H1 (cell line): ENCODE data around the gene ULK2. TPM values are rescaled to one million over a fixed set of nuclear protein-coding genes. Genes with fewer than 3 reads are reported as not detected.

ENCODE experiments used
- NRF1 ChIP-seq: IDR thresholded peaks from 2 replicates; pipeline ENCODE4 v1.6.1; 2011; ENCODE audit warnings: mild to moderate bottlenecking, low read depth, low read length, improper control_type of control experiment
- polyA plus RNA-seq, 7 experiments: library from polyadenylated mRNA; depleted of rRNA in 3 of 7; stranded (reverse) in 5 of 7; unstranded in 2 of 7; fragments of >200 nt in 5 of 7; fragments of 200-250 nt in 2 of 7; gene quantifications; 1 replicate in 5 of 7; 2 replicates in 1 of 7; 4 replicates in 1 of 7; pipeline versions ENCODE4 v1.2.1 to v1.2.3, GENCODE V29; 2011 to 2013; ENCODE audit warnings: missing spikeins in 2 of 7, mixed read lengths in 2 of 7
- total RNA-seq: library from RNA; stranded (reverse); fragmentation: NEBNext Ultra II Directional; extraction: Animal tissue kit (Norgen Biotek cat#: 25700); gene quantifications from 2 replicates; pipeline ENCODE4 v1.2.1, GENCODE V29; 2021

The ULK2 gene
- total and polyA plus RNA-seq, 2 of the 8 experiments (the other 6 are each of a cell fraction or from before 2014, with no cell fraction given): 5.3 to 9.8 TPM

- TF ChIP-seq NRF1: no peak
Measured at GRCh38 chr17:19750835-19751234, 116.9 kb downstream of the ULK2 start (continued).
